ENCODE results near the gene GNGT1.

- TF ChIP-seq CTCF (IDR thresholded peaks at IDR 0.05 in 4 of 5, conservative IDR thresholded peaks at IDR 0.05 in 1 of 5): no peak
- no peak for TF ChIP-seq POLR2A (IDR thresholded peaks at IDR 0.05)
Measured at GRCh38 chr7:93861325-93861949, 44.9 kb upstream of the GNGT1 start.

Measured in gastrocnemius medialis (tissue), 4 donors.